Measurements from ENCODE around the gene PTPN2.

PTPN2 gene

DNA sequence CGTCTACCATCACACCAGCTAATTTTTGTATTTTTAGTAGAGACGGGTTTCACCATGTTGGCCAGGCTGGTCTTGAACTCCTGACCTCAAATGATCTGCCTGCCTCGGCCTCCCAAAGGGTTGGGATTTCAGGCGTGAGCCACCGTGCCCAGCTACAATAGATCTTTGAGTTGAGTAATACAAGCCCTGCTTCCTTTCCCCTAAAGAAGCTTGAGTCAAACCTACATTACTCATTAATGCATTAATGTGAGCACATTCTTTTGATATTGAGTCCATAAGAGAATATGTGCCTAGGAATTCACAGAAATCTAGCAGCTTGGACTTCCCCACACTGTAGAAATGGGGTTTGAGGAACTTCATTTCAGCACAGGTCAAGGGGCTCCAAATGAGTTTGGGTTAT lies 141.6 kb downstream of the PTPN2 start:
- no peak overlapping the region for H3K27ac ChIP-seq (ENCODE audit: low read depth, low read length)

More for the DNA sequence above, 141.6 kb downstream of the PTPN2 start:
- H3K27me3 ChIP-seq (ENCODE audit: control insufficient read depth, insufficient read depth, low read length) = no peaks in the 10 kb centered on the region
- H3K9me3 ChIP-seq (ENCODE audit: control insufficient read depth, insufficient read depth, low read depth, low read length) = 0 out of 2 replicates have a peak, but pooled peaks cover 3% of the 10 kb centered on the region
- no peak overlapping the region for H3K9ac ChIP-seq (ENCODE audit: low read length)
- H3K4me1 ChIP-seq (ENCODE audit: control insufficient read depth, insufficient read depth, low read length) = no peaks in the 10 kb centered on the region
- H3K36me3 ChIP-seq (ENCODE audit: control insufficient read depth, insufficient read depth, low read length) = no peaks in the 10 kb centered on the region
- no peak overlapping the region for H3K4me3 ChIP-seq (ENCODE audit: low read depth, low read length)
